H1 (cell line): ENCODE results near the gene ABCC10. TPM values are rescaled to one million over a fixed set of nuclear protein-coding genes. Genes with fewer than 3 reads are reported as not detected.

Experiments used
- polyA plus RNA-seq, 7 experiments: library from polyadenylated mRNA; depleted of rRNA in 3 of 7; stranded (reverse) in 5 of 7; unstranded in 2 of 7; fragments of >200 nt in 5 of 7; fragments of 200-250 nt in 2 of 7; gene quantifications; 1 replicate in 5 of 7; 2 replicates in 1 of 7; 4 replicates in 1 of 7; pipeline versions ENCODE4 v1.2.1 to v1.2.3, GENCODE V29; 2011 to 2013; ENCODE audit warnings: missing spikeins in 2 of 7, mixed read lengths in 2 of 7
- total RNA-seq: library from RNA; stranded (reverse); fragmentation: NEBNext Ultra II Directional; extraction: Animal tissue kit (Norgen Biotek cat#: 25700); gene quantifications from 2 replicates; pipeline ENCODE4 v1.2.1, GENCODE V29; 2021
- TF ChIP-seq, protein P1 (sequence below), 3 experiments: IDR thresholded peaks; 1 replicate in 2 of 3; 2 replicates in 1 of 3; pipeline versions ENCODE4 v1.5.1 to v1.6.1; 2011; ENCODE audit warnings: low read length in 3 of 3, mild to moderate bottlenecking in 3 of 3, inconsistent platforms in 2 of 3, low read depth in 1 of 3, moderate library complexity in 1 of 3; ENCODE audit not compliant: insufficient read depth in 1 of 3; ENCODE audit errors: control extremely low read depth in 1 of 3

The ABCC10 gene
- total and polyA plus RNA-seq, 2 of the 8 experiments (the other 6 are each of a cell fraction or from before 2014, with no cell fraction given): 15.5 to 24.6 TPM

DNA sequence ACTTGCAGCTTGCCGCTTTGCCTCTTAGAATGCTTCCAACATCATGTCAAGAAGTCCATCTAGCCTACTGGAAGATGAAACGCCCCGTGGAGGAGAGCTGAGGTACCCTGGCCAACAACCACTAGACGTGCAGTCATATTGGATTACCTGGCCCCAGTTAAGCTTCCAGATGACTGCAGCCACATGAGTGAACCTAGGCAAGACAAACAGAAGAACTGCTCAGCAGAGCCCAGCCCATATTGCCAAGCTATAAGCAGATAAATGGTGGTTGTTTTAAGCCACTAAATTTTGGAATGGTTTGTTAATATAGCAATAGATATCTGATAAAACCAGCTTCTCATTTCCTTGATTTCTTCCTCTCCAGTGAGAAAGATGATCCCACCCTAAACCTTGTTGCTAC, 32.7 kb downstream of the ABCC10 start (continued):
- TF ChIP-seq, protein P1, sequence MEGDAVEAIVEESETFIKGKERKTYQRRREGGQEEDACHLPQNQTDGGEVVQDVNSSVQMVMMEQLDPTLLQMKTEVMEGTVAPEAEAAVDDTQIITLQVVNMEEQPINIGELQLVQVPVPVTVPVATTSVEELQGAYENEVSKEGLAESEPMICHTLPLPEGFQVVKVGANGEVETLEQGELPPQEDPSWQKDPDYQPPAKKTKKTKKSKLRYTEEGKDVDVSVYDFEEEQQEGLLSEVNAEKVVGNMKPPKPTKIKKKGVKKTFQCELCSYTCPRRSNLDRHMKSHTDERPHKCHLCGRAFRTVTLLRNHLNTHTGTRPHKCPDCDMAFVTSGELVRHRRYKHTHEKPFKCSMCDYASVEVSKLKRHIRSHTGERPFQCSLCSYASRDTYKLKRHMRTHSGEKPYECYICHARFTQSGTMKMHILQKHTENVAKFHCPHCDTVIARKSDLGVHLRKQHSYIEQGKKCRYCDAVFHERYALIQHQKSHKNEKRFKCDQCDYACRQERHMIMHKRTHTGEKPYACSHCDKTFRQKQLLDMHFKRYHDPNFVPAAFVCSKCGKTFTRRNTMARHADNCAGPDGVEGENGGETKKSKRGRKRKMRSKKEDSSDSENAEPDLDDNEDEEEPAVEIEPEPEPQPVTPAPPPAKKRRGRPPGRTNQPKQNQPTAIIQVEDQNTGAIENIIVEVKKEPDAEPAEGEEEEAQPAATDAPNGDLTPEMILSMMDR (IDR thresholded peaks at IDR 0.05; ENCODE audit: control extremely low read depth in 1 of 3, insufficient read depth in 1 of 3, low read depth in 1 of 3, low read length in 3 of 3): no peak
